OCI-LY3 (cell line): ENCODE measurements around the gene EXOC4.
"Not testable (repeated sequence)": the region's sequence is repeated elsewhere in the genome, so short reads cannot be mapped to it uniquely, and the experiment has no call there.

Experiments
- CTCF ChIP-seq: fragments of 200-600, 300-600 bp; sonication (generic); IDR thresholded peaks from 2 replicates; pipeline ENCODE4 v1.5.1; 2014; ENCODE audit warnings: antibody characterized with exemption, low read length, low read depth
- EZH2phosphoT487 ChIP-seq: fragments of 200-600 bp; shearing (Covaris generic); IDR thresholded peaks from 2 replicates; pipeline ENCODE4 v1.6.1; 2018; ENCODE audit warnings: antibody characterized with exemption, mixed run types, low read depth

GRCh38 chr7:133326745-133327144 lies 73.9 kb downstream of the EXOC4 start:
- TF ChIP-seq CTCF, EZH2phosphoT487: not testable (repeated sequence)
